ENCODE data around the gene CXCR5. TPM values are rescaled to one million over a fixed set of nuclear protein-coding genes. Genes with fewer than 3 reads are reported as not detected.

The CXCR5 gene
- total RNA-seq, 2 experiments from 2014 or later = 18.9 to 21.3 TPM

DNA sequence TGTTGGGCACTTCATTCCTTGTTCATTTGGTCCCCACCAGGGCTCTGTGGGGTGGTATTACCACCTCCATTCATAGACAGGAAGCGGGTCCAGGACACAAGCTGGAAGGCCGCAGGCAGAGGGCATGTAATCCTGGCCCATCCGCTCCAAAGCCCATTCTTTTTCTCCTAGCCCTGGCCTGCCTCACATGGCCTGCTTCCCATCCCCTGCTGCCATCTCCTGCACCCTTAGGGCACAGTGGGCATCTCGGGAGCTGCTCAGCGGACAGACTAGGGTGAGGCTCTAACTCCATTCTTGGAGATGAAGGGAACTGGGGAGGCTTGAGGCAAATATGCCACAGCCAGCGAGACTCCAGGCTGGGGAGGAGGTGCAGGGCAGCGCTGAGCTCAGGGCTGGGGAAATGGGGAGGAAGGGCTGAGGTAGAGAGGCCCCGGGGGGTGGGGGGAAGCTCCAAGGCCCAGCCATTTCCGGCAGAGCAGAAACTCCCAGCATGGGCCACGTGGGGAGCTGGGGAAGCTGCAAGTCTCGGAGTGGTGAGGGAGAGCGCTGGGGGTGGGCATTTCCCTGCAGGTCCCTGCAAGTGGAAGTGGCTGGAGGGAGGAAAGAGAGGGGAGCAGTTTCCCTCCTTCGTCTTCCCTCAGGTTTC lies 56.4 kb downstream of the CXCR5 start:
- DNase-seq (peak; percentile 82), ATAC-seq (peak; percentile 94)
- no peaks in the 10 kb centered on the region for H3K9me3 Mint-ChIP-seq (ENCODE audit: low read depth)
- no peaks in the 10 kb centered on the region for H3K27me3 Mint-ChIP-seq
- intact Hi-C loops (cut with DNase I, micrococcal nuclease) = loop anchor here in 1 of 2 experiments (1.0 kb wide), 1 partner anchor 10 kb away; no protein-coding TSS in a partner anchor
- H3K36me3 Mint-ChIP-seq (ENCODE audit: low read depth) = no peaks in the 10 kb centered on the region
- H3K27ac Mint-ChIP-seq = peak overlapping the region; percentile 80
- ChIA-PET POLR2A (interaction anchor here (0.7 to 1.2 kb wide), 3 partner anchors 28 to 150 kb away, joined by 3 to 4 read pairs (median 4); no protein-coding TSS in a partner anchor), CTCF (interaction anchor here (0.5 to 2.6 kb wide), 7 partner anchors 9 to 250 kb away, joined by 3 to 24 read pairs (median 3); partner anchors contain the start of gene FOXR1)
- peak overlapping the region; percentile 51 for H3K4me3 Mint-ChIP-seq
- peaks cover 39% of the 10 kb centered on the region for H3K4me1 Mint-ChIP-seq

DNA sequence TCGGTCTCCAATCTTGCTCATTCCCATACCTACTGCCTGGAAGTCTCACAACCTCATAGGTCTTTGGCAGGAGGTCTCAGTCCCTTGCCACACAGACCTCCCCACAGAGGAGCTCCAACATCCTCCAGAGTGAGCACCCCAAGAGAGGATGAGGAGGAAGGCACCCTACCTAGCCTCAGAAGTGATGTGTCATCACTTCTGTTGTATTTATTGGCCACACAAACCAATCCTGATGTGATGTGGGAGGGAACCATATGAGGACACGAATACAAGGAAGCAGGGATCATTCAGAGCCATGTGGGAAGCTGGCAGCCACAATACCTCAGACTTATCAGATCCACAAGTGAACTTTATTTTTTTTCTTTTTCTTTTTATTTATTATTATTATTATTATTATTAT lies 63.4 kb downstream of the CXCR5 start:
- DNase-seq (no peak), ATAC-seq (no peak)
- Mint-ChIP-seq H3K27ac (no peak overlapping the region), H3K36me3 (ENCODE audit: low read depth) (no peaks in the 10 kb centered on the region), H3K4me3 (no peak overlapping the region), H3K9me3 (ENCODE audit: low read depth) (no peaks in the 10 kb centered on the region), H3K4me1 (peaks cover 8% of the 10 kb centered on the region), H3K27me3 (no peaks in the 10 kb centered on the region)
- intact Hi-C loops (cut with DNase I, micrococcal nuclease) = no loop called here
- CTCF ChIA-PET = interaction anchor here (0.6 to 1.7 kb wide), 3 partner anchors 10 to 17 kb away, joined by 3 to 4 read pairs (median 4); no protein-coding TSS in a partner anchor
- POLR2A ChIA-PET = no interaction called here

Small RNA genes within 50 kb of the gene (microRNA-seq; reads per million reads assigned to microRNA genes)
- not detected for gene MIR4492 (ENCODE audit: borderline replicate concordance)

Other genes starting within 250 kb of the CXCR5 start
- not detected for gene TREH, start 204.2 kb upstream of the CXCR5 start, total RNA-seq
- 100 to 1,000 TPM; 175 to 178 TPM for gene DDX6, start 92.7 kb upstream of the CXCR5 start, total RNA-seq
- 10 to 100 TPM; 34.5 to 58.5 TPM for gene BCL9L, start 42.0 kb downstream of the CXCR5 start, total RNA-seq
- gene UPK2, start 72.4 kb downstream of the CXCR5 start, total RNA-seq = under 1 TPM; 0.19 to 0.32 TPM
- gene FOXR1, start 87.9 kb downstream of the CXCR5 start, total RNA-seq = not detected
- 10 to 100 TPM; 23.7 to 26.2 TPM for gene CENATAC, start 114.2 kb downstream of the CXCR5 start, total RNA-seq
- 1,000 to 10,000 TPM; 1,590 to 1,820 TPM for gene RPS25, start 134.5 kb downstream of the CXCR5 start, total RNA-seq
- gene TRAPPC4, start 134.9 kb downstream of the CXCR5 start, total RNA-seq = 10 to 100 TPM; 62.2 to 81.9 TPM
- 10 to 100 TPM; 26.2 to 36.2 TPM for gene SLC37A4, start 147.0 kb downstream of the CXCR5 start, total RNA-seq
- 100 to 1,000 TPM; 104 to 114 TPM for gene HYOU1, start 173.3 kb downstream of the CXCR5 start, total RNA-seq
- 10 to 100 TPM; 20.5 to 25.4 TPM for gene VPS11, start 183.9 kb downstream of the CXCR5 start, total RNA-seq
- gene HMBS, start 201.0 kb downstream of the CXCR5 start, total RNA-seq = 10 to 100 TPM; 39.8 to 41.8 TPM
- gene DPAGT1, start 218.0 kb downstream of the CXCR5 start, total RNA-seq = 10 to 100 TPM; 57.8 to 73.5 TPM
- gene C2CD2L, start 223.5 kb downstream of the CXCR5 start, total RNA-seq = 10 to 100 TPM; 15.9 to 16.3 TPM
- gene HINFP, start 237.7 kb downstream of the CXCR5 start, total RNA-seq = 10 to 100 TPM; 24.0 to 27.2 TPM

Data from activated CD4-positive, alpha-beta T cell treated with anti-CD3 and anti-CD28 coated beads for 36 hours (primary cell).